Neuronal stem cell (in vitro differentiated cells): ENCODE results near the gene KNG1.
A peak's percentile ranks its signal among the peaks of the same experiment; 100 is the strongest.

Experiments used
- DNase-seq: peaks from one replicate; pipeline ENCODE4 v3.0.0-alpha.2; 2013; ENCODE audit warnings: low spot score
- H2AFZ ChIP-seq: one replicate; pipeline ENCODE4 v1.6.1; 2013; ENCODE audit warnings: mild to moderate bottlenecking, low read length, inconsistent platforms
- H2AK5ac ChIP-seq: 2 replicates; pipeline ENCODE4 v1.6.1; 2013; ENCODE audit warnings: low read depth, mild to moderate bottlenecking, inconsistent platforms, low read length, moderate library complexity, mixed read lengths
- H2BK120ac ChIP-seq: 2 replicates; pipeline ENCODE4 v1.6.1; 2013; ENCODE audit warnings: low read depth, mild to moderate bottlenecking, inconsistent platforms, low read length, moderate library complexity, mixed read lengths
- H2BK12ac ChIP-seq: one replicate; pipeline ENCODE4 v1.6.1; 2013; ENCODE audit warnings: low read length, inconsistent platforms
- H2BK15ac ChIP-seq: 2 replicates; pipeline ENCODE4 v1.6.1; 2013; ENCODE audit warnings: mild to moderate bottlenecking, low read length, inconsistent platforms, mixed read lengths
- H2BK5ac ChIP-seq: one replicate; pipeline ENCODE4 v1.6.1; 2013; ENCODE audit warnings: inconsistent platforms, mild to moderate bottlenecking, low read length, moderate library complexity
- H3K14ac ChIP-seq: one replicate; pipeline ENCODE4 v1.6.1; 2013; ENCODE audit warnings: low read length, inconsistent platforms
- H3K18ac ChIP-seq: 2 replicates; pipeline ENCODE4 v1.6.1; 2013; ENCODE audit warnings: low read length, inconsistent platforms
- H3K23ac ChIP-seq: 2 replicates; pipeline ENCODE4 v1.6.1; 2013; ENCODE audit warnings: low read depth, mild to moderate bottlenecking, mixed read lengths, low read length, inconsistent platforms; ENCODE audit not compliant: poor library complexity
- H3K27ac ChIP-seq: replicated peaks from 3 replicates; pipeline ENCODE4 v1.5.1; 2013; ENCODE audit warnings: low read length, inconsistent platforms
- H3K27me3 ChIP-seq, 3 experiments: 2 replicates each; pipeline ENCODE4 v1.6.1; 2013; ENCODE audit warnings: low read length in 3 of 3, mild to moderate bottlenecking in 2 of 3, inconsistent platforms in 1 of 3, low read depth in 1 of 3, mixed read lengths in 1 of 3, moderate library complexity in 1 of 3; ENCODE audit not compliant: control insufficient read depth in 3 of 3, insufficient read depth in 3 of 3
- H3K36me3 ChIP-seq, 2 donors: replicated peaks in 1 of 2; 2 replicates each; pipeline ENCODE4 v1.6.1; 2013; ENCODE audit warnings: low read length in 2 of 2; ENCODE audit not compliant: control insufficient read depth in 2 of 2, insufficient read depth in 2 of 2
- H3K4ac ChIP-seq: 2 replicates; pipeline ENCODE4 v1.6.1; 2013; ENCODE audit warnings: inconsistent platforms, mild to moderate bottlenecking, low read length, moderate library complexity
- H3K4me1 ChIP-seq, 2 donors: 1 replicate in 1 of 2; 2 replicates in 1 of 2; pipeline ENCODE4 v1.6.1; 2013; ENCODE audit warnings: low read length in 2 of 2, low read depth in 1 of 2; ENCODE audit not compliant: control insufficient read depth in 2 of 2, insufficient read depth in 1 of 2
- H3K4me2 ChIP-seq: one replicate; pipeline ENCODE4 v1.6.1; 2013; ENCODE audit warnings: mild to moderate bottlenecking, low read length, inconsistent platforms; ENCODE audit not compliant: insufficient read depth, poor library complexity, severe bottlenecking
- H3K4me3 ChIP-seq, 2 donors: 2 replicates each; pipeline ENCODE4 v1.5.1; 2013; ENCODE audit warnings: low read length in 2 of 2, mild to moderate bottlenecking in 2 of 2, inconsistent platforms in 1 of 2, moderate library complexity in 1 of 2
- H3K79me1 ChIP-seq: one replicate; pipeline ENCODE4 v1.6.1; 2013; ENCODE audit warnings: low read depth, mild to moderate bottlenecking, inconsistent platforms, low read length, moderate library complexity
- H3K9ac ChIP-seq: one replicate; pipeline ENCODE4 v1.6.1; 2013; ENCODE audit warnings: mild to moderate bottlenecking, low read depth, low read length, inconsistent platforms; ENCODE audit not compliant: poor library complexity
- H3K9me3 ChIP-seq, 2 donors: replicated peaks in 1 of 2; 2 replicates each; pipeline versions ENCODE3 to v1.6.1; 2013; ENCODE audit warnings: low read length in 2 of 2, mild to moderate bottlenecking in 2 of 2, inconsistent platforms in 1 of 2, low read depth in 1 of 2, mixed read lengths in 1 of 2, moderate library complexity in 1 of 2; ENCODE audit not compliant: control insufficient read depth in 2 of 2, insufficient read depth in 1 of 2
- H4K8ac ChIP-seq: one replicate; pipeline ENCODE4 v1.6.1; 2013; ENCODE audit warnings: low read depth, mild to moderate bottlenecking, inconsistent platforms, low read length, moderate library complexity
- H4K91ac ChIP-seq: one replicate; pipeline ENCODE4 v1.6.1; 2013; ENCODE audit warnings: low read length, low read depth, mild to moderate bottlenecking, inconsistent platforms; ENCODE audit not compliant: poor library complexity
- WGBS, 2 donors: extraction: QIAGEN DNeasy Blood & Tissue Kit; methylation state at CpG; one replicate each; pipeline ENCODE4 v1.1.7; 2013; ENCODE audit warnings: missing lambda C conversion rate in 2 of 2, mixed read lengths in 1 of 2; ENCODE audit not compliant: insufficient read length in 2 of 2, insufficient replicate concordance in 1 of 2; ENCODE audit errors: extremely low coverage in 2 of 2; 5-methylcytosine and 5-hydroxymethylcytosine counted together

The KNG1 gene

GRCh38 chr3:186784820-186785494 is 67.8 kb downstream of the KNG1 start:
- Histone ChIP-seq H3K79me1 (no peaks in the 10 kb centered on the region), H2BK5ac (no peak overlapping the region), H2AFZ (no peak overlapping the region), H4K8ac (no peak overlapping the region), H3K23ac (no peak overlapping the region), H2BK120ac (no peak overlapping the region), H3K27ac (no peak overlapping the region), H3K36me3 (peaks cover 34 to 60% of the 10 kb centered on the region in 2 donors), H3K9me3 (no peaks in the 10 kb centered on the region), H3K4me3 (peak overlapping the region; percentile 87 to 92), H3K14ac (no peak overlapping the region), H2BK12ac (no peak overlapping the region), H3K4ac (no peak overlapping the region), H3K4me1 (peaks cover 1 to 11% of the 10 kb centered on the region in 2 donors), H3K9ac (no peak overlapping the region), H2BK15ac (no peak overlapping the region), H2AK5ac (no peak overlapping the region), H3K18ac (no peak overlapping the region), H4K91ac (no peak overlapping the region), H3K4me2 (peak overlapping the region; percentile 56), H3K27me3 (no peaks in the 10 kb centered on the region)
- no CpG with 5 or more reads among the region's 7 CpGs for WGBS, 2 donors
- DNase-seq: no peak

DNA sequence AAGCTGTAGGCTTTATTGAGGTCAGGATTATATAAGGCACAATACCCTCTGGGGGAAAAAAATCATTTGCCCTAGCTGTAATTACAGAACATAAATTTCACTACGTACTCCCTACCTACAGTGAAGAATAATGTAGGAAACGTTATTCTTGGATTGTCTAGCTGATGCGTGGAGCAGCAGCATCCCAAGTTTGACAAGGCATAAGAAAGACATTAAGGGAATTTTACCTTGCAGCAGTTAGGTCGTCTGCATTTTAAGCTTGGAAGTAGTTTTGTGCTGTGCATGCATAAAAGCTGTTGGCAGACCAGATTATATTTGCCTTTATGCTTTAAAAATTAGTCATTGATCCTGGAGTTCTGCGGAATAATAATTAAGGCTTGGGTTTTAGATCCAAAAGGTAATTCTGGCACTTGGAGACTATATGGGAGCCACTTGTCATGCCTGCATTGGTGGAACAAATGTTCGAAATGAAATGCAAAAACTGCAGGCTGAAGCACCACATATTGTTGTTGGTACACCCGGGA is 68.4 kb downstream of the KNG1 start:
- Histone ChIP-seq H2BK15ac (no peak overlapping the region), H3K18ac (no peak overlapping the region), H3K4me3 (peak overlapping the region; percentile 71 to 87), H2AK5ac (no peak overlapping the region), H2BK5ac (no peak overlapping the region), H3K36me3 (peaks cover 36 to 66% of the 10 kb centered on the region in 2 donors), H3K4me2 (peak overlapping the region; percentile 56), H3K4ac (no peak overlapping the region), H3K9ac (no peak overlapping the region), H3K79me1 (no peaks in the 10 kb centered on the region), H2AFZ (no peak overlapping the region), H4K8ac (no peak overlapping the region), H3K27ac (no peak overlapping the region), H3K9me3 (no peaks in the 10 kb centered on the region), H4K91ac (no peak overlapping the region), H2BK12ac (no peak overlapping the region), H3K14ac (no peak overlapping the region), H3K23ac (no peak overlapping the region), H3K4me1 (peaks cover 1 to 11% of the 10 kb centered on the region in 2 donors), H2BK120ac (no peak overlapping the region), H3K27me3 (no peaks in the 10 kb centered on the region)
- DNase-seq: no peak
- no CpG with 5 or more reads among the region's 7 CpGs for WGBS, 2 donors

GRCh38 chr3:186786922-186787321 is 69.8 kb downstream of the KNG1 start:
- Histone ChIP-seq H3K27ac (no peak overlapping the region), H3K36me3 (peaks cover 38 to 80% of the 10 kb centered on the region in 2 donors), H3K23ac (no peak overlapping the region)

DNA sequence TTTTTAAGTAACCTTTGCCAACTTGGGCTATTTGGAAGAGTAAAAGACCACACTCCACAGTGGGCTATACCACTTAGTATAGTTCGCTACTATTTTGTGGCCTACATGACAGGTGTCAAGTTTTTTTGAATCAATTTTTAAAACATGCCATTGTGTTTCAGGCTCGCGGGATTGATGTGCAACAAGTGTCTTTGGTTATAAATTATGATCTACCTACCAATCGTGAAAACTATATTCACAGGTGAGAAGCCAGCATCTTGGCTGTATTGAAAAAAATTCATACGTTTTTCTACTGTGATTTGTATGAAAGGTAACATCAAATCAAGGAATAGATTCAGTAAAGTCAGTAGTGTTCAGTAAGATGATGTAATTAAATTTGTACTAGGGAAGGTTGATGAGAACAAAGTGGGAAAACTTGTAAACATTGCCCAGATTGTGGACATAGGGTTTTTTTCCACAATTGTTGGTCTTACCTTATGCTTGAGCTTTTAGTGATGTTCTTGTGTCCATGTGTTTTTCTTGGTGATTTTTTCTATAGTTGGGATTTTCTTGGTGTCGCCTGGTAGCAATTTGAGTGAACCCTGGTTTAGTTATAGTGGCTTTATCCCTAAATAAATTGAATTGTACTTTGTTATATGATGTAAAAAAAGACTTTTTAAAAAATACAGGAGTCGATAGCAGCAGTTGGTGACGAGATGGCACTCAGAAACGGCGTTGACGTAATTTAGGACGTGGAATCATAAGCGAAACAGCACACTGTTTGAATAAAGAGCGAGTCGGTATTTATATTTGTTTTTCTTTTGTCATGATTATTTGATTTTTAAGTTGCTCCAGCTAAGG is 70.7 kb downstream of the KNG1 start:
- no peak overlapping the region for H3K4me3 ChIP-seq
- no peak overlapping the region for H3K4ac ChIP-seq
- H3K27me3 ChIP-seq: no peaks in the 10 kb centered on the region
- no peak overlapping the region for H2AFZ ChIP-seq
- no peak overlapping the region for H4K8ac ChIP-seq
- peaks cover 1 to 11% of the 10 kb centered on the region in 2 donors for H3K4me1 ChIP-seq
- no peak overlapping the region for H3K23ac ChIP-seq
- H3K9me3 ChIP-seq: no peaks in the 10 kb centered on the region
- no peak overlapping the region for H2BK12ac ChIP-seq
- no CpG with 5 or more reads among the region's 15 CpGs for WGBS, 2 donors
- no peak overlapping the region for H2BK5ac ChIP-seq
- H3K14ac ChIP-seq: no peak overlapping the region
- peaks cover 38 to 89% of the 10 kb centered on the region in 2 donors for H3K36me3 ChIP-seq
- H4K91ac ChIP-seq: no peak overlapping the region
- no peaks in the 10 kb centered on the region for H3K79me1 ChIP-seq
- H3K18ac ChIP-seq: no peak overlapping the region
- H3K27ac ChIP-seq: no peak overlapping the region
- no peak overlapping the region for H2AK5ac ChIP-seq
- no peak overlapping the region for H3K4me2 ChIP-seq
- no peak for DNase-seq
- no peak overlapping the region for H2BK15ac ChIP-seq
- H2BK120ac ChIP-seq: no peak overlapping the region
- no peak overlapping the region for H3K9ac ChIP-seq

More at GRCh38 chr3:186786922-186787321, 69.8 kb downstream of the KNG1 start:
- Histone ChIP-seq H3K4me1 (peaks cover 1 to 11% of the 10 kb centered on the region in 2 donors), H2BK120ac (no peak overlapping the region), H4K8ac (no peak overlapping the region), H4K91ac (no peak overlapping the region), H2BK5ac (no peak overlapping the region), H3K79me1 (no peaks in the 10 kb centered on the region), H3K4ac (no peak overlapping the region), H3K4me2 (peak overlapping the region; percentile 26), H3K18ac (no peak overlapping the region), H3K4me3 (no peak overlapping the region), H2AK5ac (no peak overlapping the region), H3K9ac (no peak overlapping the region), H2AFZ (no peak overlapping the region), H3K27me3 (no peaks in the 10 kb centered on the region), H2BK15ac (no peak overlapping the region), H2BK12ac (no peak overlapping the region), H3K14ac (no peak overlapping the region), H3K9me3 (no peaks in the 10 kb centered on the region)
- no CpG with 5 or more reads among the region's 3 CpGs for WGBS, 2 donors
- no peak for DNase-seq
